Measurements from ENCODE around the gene DYSF.
A peak's percentile ranks its signal among the peaks of the same experiment; 100 is the strongest.

The DYSF gene

DNA sequence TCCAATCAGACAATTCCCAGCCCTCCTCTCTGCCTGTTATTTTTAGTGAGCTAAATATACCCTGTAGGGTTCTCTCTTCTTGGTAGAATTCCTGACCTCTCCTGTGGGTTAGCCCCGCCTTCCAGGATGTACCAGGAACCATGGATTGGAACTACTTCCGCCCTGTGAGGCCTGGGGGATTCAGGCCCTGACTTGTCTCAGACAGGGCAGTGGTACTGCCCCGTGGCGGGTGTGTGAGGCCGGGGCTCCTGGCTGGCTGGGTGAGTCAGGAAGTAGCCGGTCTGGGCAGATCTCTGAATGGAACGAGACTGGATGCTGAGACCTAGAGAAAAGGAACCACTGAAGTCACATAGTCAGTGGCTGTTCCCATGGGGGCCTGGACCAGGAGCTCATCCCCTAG, 50.5 kb downstream of the DYSF start:
- DNase-seq = peak; percentile 13

GRCh38 chr2:71504611-71505010, 51.2 kb downstream of the DYSF start:
- no peak for DNase-seq

DNA sequence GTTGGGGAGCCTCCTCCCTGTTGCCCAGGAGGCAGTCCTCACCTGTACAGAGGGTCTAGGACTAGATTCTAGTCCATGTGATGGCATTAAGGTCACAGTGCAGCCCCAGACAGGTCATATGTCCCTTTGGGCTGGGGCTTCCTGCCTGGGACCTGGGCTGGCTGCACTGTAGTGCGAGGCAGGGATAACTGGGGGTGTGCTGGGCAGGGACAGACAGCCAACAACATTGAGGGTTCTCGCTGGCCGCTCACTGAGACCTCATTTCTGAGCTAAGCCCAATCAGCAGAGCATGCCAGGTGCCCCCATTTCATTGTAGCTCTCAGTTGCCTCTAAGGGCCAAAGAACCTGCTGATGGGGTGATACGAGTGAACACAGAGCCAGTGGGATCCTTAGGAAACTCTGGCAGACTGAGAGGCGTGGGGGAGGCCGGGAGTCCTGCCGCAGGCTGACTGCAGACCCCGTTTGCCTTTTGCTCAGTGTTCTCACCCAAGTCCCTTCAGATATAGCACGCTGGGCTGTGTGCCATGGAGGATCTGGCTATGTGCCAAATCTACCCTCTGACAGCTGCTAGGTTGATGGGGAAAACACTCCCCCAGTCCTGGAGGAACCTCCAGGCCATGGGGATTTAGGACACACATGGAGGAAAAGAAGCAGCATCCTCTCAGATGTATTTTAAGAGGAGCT, 51.9 kb downstream of the DYSF start:
- DNase-seq = no peak

GRCh38 chr2:71505770-71506140, 52.4 kb downstream of the DYSF start:
- DNase-seq = no peak

DNA sequence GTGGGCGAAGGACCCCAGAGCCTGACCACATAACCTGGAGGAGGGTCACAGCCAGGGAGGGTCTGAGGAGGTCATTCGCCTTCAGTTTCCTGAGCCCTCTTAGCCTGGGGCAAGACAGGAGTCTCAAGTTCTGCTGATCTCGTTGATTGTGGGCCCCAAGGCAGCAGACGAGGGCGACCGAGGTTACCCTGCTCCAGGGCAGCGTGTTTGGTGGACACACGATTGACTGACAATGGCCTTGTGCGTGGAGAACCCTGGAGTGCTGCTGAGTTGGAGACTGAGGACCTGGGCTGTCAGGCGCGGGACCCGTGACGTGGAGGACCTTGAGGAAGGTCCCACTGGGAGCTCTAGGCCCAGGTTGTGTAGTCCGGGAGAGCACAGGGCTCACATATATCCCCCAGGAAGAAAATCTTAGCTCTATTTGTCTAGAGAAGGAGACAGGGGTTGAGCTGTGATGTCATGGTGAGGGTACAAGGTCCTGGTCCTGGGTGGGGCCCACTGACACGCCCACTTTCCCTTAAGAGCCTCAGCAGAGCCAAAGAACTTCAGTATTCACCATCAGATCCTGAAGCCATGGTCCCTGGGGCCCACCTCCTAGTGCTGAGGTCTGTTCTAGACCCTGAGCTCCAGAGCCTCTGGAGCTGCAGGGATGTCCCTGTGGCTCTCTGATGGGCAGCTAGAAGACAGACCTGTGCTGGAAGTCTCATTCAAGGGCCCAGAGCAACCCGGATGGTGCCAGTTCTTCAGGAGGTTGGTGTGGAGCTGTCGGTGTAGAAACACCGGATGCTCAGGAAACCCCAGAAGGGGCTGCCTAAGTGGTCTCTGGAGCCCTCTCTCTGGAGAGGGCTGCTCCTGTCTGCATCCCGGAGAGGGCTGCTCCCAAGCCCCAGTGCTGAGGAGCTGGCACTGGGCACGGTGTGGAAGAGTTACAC, 53.1 kb downstream of the DYSF start:
- DNase-seq = no peak

- DNase-seq = no peak
Observed at GRCh38 chr2:71507476-71507875, 54.1 kb downstream of the DYSF start.

- peak; percentile 71 for DNase-seq
Observed at GRCh38 chr2:71510196-71510807, 56.9 kb downstream of the DYSF start.

DNA sequence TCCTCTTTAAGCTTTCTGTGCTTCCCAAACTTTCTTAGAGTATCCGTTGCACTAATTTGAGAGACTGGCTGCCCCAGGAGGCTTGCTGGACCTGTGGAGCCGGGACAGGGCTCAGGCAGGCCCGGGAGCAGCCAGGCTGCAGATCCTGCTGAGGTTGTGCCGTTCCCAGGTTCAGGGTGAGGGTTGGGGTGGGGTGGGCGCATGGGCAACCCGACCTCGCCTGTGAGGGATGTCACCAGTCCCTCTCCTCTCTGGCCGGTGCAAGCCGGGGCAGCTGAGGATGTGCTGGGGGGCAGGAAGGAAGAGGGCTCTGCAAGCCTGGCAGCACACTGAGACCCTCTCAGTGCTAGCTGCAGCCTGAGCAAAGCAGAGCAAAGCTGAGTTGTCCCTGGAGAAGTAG, 57.6 kb downstream of the DYSF start:
- peak; percentile 18 for DNase-seq

DNA sequence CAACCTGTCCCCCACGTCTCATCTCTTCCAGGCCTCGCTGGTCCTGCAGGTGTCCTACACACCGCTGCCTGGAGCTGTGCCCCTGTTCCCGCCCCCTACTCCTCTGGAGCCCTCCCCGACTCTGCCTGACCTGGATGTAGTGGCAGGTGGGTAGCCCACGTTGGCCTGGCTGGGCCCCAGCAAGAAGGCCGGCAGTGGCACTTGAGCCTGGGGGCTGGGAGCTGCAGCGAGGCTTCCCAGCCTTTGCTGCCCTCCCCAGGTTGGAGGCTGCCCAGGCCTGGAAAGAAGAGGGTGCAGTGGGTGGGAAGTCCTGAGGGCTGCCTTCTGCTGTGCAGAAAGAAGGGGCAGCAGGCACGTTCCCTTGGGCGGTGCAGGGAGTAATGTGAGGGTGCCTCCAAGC, 58.4 kb downstream of the DYSF start:
- DNase-seq = no peak

DNA sequence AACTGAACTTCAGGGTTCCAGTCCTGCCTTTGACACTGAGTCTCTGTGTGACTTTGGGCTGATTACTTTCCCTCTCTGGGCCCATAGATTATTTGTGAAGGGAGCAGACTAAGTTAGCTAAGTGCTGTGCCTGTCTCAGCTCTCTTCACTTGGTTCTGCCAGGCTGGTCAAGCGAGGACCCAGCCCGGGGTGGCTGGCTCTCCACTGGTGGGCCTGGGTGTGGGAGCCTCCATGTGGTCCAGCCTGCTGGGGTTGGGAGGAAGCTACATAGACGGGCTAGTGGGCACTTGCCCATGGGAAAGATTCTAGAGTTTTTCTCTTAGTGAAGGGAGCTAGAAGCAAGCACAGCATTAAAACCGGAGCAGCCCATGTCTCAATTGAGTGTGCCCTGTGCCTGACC, 59.0 kb downstream of the DYSF start:
- DNase-seq = peak; percentile 4

GRCh38 chr2:71513096-71513495, 59.7 kb downstream of the DYSF start:
- peak; percentile 21 for DNase-seq

- DNase-seq = peak; percentile 5
Observed at GRCh38 chr2:71513721-71514120, 60.4 kb downstream of the DYSF start.

DNA sequence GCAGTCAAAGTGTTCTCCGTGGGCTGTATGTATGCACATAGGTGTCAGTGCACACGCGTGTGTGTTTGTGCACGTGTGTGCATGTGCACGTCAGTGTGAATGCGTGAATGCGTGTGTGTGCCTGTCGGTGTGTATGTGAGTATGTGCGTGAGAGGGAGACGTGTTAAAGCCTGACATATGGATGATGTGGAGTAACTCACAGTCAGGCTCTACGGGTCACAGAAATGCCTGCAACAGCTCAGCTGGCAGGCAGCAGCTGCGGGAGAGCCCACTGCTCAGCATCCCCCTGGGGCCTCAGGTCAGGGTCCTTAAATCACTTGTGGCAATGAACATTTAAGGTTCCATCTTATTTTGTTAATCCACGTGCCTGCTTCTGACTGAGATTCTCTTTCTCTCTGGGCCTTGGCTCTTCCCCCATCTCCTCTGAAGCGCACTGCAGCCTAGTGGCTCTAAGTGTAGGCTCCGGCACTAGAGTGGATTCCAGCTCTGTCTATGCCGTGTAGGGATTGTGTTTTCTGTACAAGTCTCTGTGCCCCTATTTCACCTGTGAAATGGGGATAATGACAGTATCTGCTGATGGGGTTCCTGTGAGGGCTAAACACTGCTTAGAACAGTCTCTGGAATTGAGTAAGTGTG, 63.0 kb downstream of the DYSF start:
- DNase-seq = peak; percentile 15

DNA sequence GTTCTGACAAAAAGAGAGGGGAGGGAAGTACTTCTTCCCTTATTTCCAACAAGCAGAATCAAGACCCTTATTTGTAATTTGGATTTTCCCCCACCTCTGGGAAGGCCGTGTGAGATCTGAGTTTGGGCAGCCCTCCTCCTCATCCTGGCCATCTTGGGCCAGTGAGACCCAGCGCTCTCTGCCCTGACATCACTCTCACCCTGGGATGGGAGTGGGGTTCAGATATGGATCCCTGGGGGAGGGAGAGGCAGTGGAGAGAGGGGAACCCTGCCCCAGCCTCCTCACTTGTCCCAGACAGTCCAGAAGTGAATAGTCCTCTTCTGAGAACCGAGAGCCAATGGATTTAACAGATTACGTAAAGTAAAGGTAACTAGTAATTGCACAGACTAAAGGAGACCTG, 64.5 kb downstream of the DYSF start:
- no peak for DNase-seq

DNA sequence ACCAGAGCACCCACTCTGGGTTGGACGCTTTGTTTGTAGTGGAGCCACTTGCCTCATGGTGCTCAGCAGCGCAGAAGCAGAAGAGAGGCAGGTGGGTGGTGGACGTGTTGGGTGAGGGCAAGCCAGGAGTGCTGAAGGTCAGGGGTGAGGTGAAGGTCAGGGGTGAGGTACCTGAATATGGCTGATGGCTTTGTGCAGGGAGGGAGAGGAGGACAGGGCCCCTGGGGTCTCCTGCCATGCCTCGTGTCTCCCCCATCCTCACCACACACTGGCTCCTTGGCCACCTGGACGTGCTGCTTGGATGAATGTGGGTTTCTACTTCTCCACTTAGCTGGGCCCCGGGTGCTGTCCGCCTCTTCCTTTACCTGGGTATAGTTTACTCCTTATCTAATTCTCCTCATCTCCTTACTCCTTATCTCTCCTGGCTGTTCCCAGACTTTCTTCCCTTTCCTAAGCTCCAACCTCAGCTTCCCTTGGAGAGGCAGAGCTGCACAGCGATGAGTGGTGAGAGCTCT, 68.1 kb downstream of the DYSF start:
- peak; percentile 6 for DNase-seq

DNA sequence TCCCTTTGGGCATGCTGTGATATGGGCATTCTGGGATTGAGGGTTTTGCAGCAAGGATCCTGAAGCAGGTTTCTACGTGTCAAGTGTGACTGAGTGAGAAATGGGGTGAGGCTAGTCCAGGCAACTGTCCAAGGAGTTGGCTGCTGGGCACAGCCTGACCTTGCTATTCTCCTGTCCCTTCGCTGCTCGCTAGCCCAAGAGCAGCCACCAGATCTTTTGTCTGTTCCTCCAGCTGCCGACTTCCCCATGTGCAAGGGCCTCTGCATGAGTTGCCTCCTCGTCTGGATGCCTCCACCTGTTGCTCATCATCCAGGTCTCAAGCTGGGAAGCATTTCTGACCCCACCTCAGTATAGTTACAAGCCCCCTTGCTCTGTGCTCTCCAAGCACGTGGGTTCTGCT, 71.1 kb downstream of the DYSF start:
- peak; percentile 17 for DNase-seq

DNA sequence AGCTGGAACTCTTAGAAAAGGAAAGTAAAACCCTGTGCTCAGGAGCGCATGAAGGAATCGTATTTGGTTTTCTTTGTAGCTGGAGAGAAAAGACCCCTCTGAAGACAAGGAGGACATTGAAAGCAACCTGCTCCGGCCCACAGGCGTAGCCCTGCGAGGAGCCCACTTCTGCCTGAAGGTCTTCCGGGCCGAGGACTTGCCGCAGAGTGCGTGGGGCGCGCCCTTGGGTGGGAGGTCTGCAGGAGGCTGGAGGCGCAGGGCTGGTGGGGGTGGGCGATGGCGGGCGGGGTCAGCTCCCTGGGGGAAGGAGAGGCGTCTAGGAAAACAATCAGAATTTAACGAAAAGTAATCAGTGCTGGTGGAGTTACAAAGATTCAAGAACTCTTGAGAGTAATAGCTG, 72.8 kb downstream of the DYSF start:
- peak; percentile 3 for DNase-seq

GRCh38 chr2:71526975-71527374, 73.6 kb downstream of the DYSF start:
- no peak for DNase-seq

GRCh38 chr2:71528131-71528591, 74.8 kb downstream of the DYSF start:
- no peak for DNase-seq

DNA sequence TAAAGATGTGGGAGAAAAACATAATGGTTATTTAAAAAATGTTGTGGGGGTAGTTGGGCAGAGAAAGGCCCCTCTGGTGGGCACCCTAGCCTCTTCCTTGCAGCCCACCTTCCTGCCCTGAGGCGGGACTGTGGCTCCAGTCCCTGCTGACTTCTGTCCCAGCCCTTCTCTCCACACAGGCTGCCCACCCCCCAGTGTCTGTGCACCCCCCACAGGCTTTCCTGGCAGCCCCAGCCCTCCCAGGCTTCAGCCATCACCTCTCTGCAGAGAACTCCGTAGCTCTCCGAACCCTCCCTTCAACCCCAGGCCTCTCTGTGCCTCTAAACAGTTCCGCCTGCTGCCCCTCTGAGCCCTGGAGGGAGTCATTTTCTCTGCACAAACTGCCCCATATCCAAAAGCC, 75.4 kb downstream of the DYSF start:
- DNase-seq = no peak

DNA sequence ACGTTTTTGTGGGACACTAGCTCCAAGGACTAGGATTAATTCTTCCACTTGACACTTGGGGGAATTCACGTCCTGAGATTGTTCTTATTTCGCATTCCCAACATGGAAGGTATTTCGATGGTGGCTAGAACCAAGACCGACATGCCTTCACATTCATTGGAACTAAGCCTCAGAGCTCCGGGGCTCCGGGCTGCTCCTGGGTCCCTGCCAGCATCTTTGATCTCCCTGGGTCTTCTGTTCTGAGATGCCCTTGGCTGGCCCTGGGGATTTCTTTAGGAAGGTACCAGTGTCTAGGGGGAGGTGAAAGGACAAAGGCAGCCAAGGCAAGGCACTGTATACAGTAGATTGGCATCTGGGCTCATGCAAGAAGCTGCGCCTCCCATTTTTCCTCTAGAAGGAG, 76.8 kb downstream of the DYSF start:
- DNase-seq = no peak

DNA sequence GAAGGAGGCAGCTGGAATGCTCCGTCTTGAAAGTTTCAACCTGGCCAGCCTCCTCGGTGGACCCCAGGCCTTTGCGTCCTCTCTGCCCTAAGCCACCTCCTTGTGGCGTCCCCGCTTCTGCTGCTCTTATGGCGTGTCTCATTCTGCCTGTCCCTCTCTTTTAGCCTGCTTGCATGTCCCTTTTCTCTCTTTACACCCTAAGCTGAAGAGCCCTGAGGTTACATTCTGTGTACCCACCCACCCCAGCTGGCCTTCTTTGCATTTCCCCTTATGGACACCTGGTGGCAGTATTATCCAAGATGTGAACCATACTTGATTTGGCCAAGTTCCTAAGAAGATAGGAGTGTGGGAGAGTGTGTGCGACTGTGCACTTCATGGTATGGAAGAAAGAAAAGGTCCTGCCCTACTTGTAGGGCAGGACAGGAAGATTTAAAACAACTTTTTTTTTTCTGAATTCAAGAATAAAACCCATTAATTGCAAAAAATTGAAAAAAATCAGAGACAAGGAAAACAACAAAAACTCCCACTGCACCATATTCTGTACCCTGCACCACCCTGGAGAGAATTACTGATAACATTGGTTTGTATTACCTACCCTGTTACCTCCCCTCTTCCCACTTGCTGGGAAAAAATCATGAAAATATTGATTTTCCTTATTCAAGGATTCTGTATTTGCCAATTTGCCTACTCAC, 77.4 kb downstream of the DYSF start:
- DNase-seq = no peak
